HG02970 (cell line): ENCODE data around the gene SRD5A2.

Experiments used
- ATAC-seq: cut with Tn5 transposase; IDR thresholded peaks from one replicate; pipeline ENCODE4 v1.9.1; 2021; ENCODE audit warnings: mild to moderate bottlenecking, moderate library complexity, moderate number of reproducible peaks; ENCODE audit not compliant: unreplicated experiment, low FRiP score

Gene SRD5A2, protein sequence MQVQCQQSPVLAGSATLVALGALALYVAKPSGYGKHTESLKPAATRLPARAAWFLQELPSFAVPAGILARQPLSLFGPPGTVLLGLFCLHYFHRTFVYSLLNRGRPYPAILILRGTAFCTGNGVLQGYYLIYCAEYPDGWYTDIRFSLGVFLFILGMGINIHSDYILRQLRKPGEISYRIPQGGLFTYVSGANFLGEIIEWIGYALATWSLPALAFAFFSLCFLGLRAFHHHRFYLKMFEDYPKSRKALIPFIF

DNA sequence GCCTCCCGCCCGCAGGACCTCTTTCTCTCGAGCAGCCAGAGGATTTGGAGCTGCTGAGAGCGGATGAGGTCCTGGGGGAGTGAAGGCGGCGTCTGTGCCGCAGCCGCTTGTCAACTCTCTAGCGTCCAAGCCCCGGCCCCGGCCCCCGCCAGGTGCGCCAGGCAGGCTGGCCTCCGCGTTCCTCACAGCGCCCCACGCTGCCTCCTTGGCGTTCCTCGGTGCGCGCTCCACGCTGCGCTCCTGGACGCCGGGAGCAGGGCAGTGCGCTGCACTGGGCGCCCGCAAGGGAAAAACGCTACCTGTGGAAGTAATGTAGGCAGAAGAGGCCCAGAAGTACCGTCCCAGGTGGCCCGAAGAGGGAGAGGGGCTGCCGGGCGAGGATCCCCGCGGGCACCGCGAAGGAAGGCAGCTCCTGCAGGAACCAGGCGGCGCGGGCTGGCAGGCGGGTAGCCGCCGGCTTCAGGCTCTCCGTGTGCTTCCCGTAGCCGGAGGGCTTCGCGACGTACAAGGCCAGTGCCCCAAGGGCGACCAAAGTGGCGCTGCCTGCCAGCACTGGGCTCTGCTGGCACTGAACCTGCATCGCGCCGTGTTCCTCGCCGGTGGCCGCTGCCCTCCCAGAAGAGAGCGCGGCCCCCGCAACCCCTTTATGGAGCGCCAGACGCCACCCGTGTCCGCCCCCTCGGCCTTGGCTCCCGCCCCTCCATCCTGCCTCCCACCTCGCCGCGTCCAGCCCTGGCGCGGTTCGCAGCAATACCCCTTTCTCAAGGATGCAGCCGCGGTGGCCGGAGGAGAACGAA is at the start of gene SRD5A2:
Gene SRD5A2, minus strand, starts transcription at position 618 of the 797 bp plus-strand sequence. Its CDS starts 38 bp downstream, at position 580.
- ATAC-seq = no peak

DNA sequence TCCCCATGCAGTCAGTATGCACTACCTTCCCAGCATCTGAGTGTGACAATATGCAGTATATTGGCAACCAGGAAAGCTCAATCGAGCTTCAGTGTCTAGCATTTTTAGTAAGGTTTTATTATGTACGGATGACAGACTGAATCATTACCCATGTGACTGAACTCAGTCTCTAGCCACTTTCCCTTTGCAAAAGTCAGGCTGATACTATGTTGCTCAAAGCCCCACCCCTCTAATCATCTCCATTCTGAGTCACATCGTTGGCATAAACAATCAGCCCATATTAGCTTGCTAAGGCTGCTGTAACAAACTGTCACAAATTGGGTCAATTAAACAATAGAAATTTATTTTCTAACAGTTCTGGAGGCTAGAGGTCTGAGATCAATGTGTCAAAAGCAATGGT is 25.8 kb upstream of the SRD5A2 start:
- no peak for ATAC-seq

DNA sequence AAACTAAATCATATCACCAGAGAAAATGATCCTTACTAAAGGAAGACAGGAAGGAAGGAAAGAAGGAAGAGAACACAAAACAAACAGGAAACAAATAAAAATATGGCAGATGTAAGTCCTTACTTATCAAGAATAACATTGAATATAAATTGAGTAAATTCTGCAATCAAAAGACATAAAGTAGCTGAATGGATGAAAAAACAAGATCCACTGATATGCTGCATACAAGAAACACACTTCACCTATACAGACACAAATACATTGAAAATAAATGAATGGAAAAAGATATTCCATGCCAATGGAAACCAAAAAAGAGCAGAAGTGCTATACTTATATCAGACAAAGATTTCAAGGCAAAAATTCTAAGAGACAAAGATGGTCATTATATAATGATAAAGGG is 18.0 kb upstream of the SRD5A2 start:
- ATAC-seq = no peak

DNA sequence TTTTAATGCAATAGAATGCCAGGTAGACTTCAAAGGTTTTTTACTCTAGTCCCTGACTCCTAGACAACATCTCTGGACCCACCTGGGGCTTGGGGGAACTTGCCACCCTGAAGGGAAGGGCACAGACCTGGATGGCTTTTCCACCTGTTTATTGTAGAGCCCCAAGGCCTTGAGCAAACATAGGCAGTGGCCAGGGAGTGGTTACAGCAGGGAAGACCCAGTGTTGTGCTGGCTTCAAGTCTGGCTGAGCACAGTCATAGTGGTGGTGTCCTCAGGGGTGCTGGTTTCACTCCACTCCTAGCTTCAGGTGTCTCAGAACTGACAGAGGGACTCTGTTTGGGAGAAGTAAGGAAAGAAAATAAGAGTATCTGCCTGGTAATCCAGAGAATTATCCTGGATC is 5.5 kb upstream of the SRD5A2 start:
- no peak for ATAC-seq

DNA sequence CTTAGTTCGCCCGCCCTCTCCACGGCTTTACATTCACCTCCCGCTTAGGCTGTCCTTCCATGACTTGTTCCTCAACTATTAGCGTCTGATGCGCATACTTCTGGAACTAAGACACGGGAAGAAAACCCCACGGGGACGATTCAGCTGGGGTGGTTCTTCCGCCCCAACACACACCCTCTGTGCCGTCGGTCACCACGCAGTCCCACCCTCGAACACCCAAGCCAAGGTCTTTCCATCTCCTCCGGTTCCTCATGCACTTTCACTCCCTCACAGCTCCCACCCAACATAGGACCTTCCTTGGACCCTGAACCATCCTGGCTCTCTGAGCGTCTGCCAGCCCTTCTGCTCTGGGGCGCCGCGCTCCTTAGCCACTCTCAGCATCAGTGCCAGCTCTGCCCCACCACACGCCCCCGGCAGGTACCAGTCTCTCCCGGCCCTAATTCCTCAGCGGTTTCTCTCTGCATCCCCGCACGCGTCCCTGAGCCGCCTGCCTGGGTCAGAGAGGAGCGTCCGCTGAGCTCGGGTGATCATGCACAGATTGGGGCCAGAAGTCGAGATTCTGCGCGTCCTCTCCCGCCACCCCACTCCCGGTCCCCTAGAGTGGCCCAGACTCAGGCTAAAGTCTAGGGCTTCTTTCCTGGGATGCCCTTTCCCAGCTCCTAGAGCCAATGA is 522 bp upstream of the SRD5A2 start:
- no peak for ATAC-seq

DNA sequence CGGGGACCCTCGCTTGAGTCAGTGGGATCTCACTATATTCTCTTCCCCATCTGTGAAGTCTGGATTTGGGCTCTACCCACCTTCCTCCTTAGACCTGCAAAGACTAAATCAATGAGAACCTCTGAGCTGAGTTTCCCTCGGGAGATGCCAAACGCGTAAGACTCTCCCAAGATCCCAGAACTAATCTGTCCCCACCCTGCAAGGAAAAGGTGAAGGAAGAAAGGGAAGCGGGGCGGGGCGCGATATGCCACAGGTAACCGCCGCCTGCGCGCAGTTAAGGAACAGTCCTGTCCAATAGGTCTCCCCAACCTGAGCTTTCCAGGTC is 780 bp downstream of the SRD5A2 start:
- no peak for ATAC-seq

DNA sequence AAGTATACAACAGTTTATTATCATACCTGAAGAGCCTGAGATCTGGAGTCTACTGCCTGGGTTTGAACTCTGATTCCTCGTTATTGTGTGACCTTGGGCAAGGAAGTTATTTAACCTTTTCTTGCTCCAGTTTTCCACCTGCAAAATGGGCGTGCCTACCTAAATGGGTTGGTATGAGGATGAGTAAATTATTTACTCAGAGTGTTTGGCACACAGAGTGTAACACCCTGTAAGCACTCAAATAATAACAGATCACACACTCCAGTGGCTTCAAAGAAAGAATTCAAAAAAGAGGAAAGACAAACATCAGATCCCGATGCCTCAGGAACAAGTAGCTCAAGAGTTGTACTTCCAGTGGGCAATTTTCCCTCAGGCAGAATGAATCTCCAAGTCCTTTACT is 2.4 kb downstream of the SRD5A2 start:
- no peak for ATAC-seq

DNA sequence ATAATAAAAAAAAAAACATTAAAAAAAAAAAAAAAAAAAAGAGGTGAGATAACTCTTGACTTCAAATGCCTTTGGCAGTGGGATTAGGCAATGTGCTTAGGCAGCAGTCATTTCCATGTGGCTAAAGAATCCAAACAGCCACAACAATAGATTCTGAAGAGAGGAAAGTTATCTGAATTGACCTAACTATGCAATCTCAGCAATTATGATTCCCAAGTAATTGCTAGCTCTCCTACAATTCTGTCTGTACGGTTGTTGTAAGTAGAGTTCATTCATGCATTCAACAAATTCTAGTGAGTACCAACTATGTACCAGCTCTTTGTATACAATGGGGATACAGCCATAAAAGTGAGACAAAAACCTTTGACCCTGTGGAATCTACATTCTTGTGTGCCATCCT is 3.6 kb downstream of the SRD5A2 start:
- no peak for ATAC-seq

DNA sequence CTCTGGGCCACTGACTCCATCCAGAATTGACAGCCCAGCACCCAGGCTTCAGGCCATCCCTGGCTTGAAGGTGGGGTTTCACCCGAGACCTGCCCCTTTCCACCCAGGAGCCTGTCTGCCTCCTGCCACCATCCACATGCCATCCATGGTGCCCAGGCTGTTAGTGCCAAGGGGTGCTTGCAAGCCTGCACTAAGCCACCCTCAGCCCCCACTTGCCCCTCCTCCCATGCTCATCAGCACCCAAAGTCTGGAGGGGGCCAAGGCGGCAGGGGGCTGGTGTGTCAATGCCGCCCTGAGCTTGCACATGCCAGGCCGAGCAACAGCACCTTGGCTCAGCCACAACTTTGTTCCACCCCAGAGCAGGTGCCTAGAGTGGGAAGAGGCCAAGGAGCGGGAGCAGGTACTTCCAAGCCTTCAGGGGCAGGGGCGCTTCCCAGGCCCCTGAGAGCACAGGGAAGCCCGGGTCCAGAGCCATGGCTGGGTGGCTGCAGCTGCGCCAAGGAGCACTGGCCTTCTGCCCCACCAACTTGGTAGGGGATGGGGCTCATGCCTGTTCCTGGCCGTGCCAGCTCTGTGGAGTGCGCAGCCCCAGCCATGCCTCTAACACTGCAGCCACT is 12.0 kb downstream of the SRD5A2 start:
- no peak for ATAC-seq

DNA sequence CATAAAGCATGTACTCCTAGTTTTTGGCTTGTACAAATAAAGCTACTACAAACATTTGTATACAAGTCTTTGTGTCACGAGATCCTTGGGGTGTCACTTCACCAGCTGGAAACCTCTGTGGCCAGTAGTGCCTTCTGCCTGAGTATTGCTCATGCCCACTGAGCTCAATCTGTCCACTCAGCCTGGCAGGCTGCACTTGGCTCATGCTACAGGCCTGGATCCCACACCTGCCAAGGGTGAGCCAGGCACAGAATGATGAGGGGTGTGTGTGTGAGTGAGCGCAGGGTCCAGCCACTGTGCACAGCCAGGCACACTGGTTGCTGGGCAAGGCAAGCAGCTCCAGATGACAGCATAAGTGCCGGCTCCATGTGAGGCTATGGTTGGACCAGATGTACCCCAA is 13.1 kb downstream of the SRD5A2 start:
- ATAC-seq = no peak

DNA sequence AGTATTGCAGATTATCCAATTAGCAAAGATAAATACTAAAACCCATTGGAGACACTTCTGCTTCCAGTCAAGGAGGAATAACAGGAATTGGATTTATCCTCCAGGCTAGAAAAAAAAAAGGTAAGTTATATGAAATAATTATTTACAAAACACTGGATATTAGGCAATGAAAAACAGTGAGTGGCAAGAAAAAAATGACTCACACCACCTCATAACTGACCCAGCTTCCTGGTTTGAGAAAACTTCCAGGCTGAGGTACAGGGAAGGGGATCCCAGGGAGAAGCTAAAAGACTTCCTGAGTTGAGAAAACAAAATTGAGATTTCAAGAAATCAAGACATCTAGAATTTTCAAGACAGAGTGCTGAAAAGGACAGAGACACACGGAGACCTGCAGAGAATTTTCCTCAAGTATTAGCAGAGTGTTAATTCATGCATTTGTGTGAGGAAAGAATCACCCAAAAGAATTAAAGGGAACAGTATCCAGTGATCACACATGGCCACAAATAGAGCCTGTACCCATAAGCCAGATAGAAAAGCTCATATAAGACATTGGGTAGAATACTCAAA is 17.4 kb downstream of the SRD5A2 start:
- ATAC-seq = no peak

DNA sequence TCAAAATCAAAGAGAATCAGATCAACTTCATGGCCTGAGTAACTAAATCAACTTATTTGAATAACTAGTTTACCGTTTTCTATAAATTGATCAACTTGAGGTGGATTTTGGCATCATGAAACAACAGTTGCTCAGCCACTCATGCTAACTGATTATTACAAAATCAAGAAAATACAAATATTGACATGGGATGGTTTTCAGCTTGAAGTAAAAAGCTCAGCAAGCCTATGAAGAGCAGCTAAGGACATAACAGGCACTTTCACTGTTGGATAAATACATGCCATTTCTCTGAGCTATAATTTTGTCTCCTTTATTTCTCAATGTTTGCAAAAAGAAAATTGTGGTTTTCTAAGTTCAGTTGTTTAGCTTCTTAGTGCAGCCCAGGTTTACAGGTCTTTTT is 18.9 kb downstream of the SRD5A2 start:
- ATAC-seq = no peak

DNA sequence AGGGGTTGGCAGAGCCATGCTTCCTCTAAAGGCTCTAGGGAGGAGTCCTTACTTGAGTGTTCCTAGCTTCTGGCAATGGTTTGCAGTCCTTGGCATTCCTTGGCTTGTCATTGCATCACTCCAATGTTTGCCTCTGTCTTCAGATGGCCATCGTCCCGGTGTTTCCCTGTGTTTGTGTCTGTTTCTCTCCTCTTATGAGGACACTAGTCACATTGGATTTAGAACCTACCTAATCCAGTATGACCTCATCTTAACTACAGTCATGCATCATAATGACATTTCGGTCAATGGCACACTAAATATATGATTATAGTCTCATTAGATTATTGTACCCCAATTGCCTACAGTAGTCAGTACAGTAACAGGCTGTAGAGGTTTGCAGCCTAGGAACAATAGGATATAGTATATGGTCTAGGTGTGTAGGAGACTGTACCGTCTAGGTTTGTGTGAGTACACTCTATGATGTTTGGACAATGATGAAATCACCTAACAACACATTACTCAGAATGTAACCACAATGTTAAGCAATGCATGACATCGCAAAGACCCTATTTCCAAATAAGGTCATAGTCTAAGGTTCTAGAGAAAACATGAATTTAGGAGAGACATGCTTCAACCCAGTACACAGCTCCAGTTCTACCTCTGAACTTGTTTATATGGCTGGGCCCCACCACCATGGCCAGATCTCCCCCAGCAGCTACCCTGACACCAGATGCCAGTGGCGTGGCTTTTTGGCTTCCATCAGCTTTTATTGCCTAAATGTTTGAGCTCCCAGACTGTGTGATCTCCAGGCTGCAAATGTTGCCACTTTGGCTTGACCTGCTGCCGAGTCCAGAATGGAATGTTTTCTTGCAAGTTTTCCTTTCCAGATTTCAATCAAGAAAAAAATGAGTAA is 22.1 kb downstream of the SRD5A2 start:
- ATAC-seq = no peak

DNA sequence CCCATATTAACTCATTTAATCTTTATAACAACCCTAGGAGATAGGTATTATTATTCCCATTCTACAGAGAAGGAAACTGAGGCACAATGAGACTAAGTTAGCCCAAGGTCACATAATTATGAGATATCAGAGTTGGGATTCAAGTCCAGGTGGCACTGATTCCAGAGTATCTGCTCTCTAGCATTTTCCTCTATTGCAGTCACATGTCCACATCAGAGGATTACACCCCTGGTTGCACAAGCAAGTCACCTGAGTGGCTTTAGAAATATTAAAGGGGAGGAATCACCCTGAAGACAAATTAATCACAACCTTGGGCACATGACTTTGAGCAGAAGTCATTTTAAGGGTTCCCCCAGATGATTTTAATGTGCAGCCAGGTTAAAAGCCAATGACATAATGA is 23.8 kb downstream of the SRD5A2 start:
- no peak for ATAC-seq

DNA sequence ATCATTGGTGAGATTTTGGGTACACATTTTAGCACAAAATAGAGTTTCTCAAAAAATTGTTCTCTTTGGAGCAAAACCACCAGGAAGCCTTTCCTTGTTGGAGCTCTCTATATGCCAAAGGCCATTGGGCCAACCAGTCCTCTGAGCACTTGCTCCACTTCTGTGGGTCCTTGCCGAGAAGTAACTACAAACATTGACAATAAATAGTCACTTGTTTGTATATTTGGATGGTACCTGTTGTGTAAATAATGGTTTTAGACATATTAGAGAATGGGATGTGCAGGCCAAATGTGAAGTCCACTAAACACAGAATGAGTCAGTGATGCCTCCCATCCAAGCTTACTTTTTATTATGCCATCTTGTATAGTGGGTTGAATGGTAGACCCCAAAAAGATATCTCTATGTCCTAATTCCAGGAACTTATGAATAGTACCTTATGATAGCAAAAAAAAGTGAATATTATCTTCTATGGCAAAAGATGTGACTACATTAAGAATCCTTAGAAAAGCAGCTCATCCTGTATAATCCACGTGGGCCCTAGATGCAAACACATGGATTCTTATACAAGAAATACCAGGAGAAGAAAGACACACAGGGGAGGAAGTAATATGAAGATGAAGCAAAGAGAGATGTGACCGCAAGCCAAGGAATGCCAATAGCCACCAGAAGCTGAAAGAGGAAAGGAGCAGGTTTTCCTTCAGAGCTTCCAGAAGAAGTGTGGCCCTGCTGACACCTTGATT is 24.6 kb downstream of the SRD5A2 start:
- ATAC-seq = no peak

DNA sequence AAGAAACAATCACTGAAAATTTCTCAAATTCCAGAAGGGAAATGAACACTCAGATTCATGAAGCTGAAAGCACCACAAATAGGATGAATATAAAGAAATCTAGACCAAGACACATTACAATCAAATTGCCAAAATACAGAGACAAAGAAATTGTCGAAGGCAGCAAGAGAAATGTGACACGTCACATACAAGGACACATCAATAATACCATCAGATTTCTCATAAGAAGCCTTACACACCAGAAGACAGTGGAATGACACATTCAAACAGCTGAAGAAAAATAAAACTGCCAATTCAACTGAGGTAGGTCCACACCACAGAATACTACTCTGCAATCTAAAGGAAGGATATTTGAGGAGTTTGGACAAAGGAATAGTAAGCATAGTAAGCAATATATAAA is 27.4 kb downstream of the SRD5A2 start:
- no peak for ATAC-seq

DNA sequence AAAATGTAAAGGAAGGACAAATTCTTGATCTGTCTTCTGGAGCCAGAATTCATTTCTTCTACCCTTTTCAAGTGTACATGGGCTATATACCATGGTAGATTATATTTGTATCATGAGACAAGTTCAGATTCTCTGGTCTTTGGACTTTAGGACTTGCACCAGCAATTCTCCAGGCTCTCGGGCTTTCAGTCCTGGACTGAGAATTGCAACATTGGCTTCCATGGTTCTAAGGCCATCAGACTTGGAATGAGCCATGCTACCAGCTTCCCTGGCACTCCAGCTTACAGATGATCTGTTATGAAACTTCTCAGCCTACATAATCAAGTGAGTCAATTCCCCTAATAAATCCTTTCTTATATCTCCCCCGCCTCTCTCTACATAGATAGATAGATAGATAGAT is 33.3 kb downstream of the SRD5A2 start:
- no peak for ATAC-seq

DNA sequence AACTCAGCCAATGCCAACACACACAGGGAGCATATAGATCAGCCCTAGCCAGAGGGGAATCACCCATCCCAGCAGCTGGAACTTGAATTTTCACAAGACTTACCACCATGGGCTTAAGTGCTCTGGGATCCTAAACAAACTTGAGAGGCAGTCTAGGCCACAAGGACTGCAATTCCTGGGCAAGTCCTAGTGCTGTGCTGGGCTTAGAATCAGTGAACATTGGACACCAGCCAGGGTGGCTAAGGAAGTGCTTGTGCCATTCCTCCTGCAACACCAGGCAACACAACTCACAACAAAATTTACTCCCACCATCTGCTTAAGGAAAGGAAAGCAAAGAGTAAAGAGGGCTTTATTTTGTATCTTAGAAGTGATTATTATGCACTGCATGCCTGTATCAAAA is 38.9 kb downstream of the SRD5A2 start:
- ATAC-seq = no peak

DNA sequence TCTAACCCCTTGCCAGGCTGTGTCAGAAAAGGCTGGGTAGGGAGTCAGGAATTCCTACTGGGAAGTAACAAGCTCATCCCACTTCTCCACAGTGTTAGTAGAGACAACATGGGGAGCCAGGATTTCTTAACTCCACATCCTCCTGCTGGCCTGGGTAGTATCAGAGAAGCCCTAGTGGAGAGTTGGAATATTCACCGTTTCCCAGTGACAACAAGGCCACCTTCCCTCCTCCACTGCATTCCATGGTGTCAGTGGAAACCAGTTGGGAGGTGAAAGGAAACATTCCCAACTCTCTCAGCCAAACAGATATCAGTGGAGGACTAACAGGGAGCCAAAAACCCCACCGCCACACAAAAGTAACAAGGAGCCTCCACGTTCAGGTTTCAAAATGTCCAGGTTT is 41.2 kb downstream of the SRD5A2 start:
- no peak for ATAC-seq
